Smooth muscle cell of the coronary artery (primary cell): ENCODE results near the gene SEMA6A. TPM values are rescaled to one million over a fixed set of nuclear protein-coding genes. Genes with fewer than 3 reads are reported as not detected.

ENCODE experiments used
- total RNA-seq: library from RNA; depleted of rRNA; stranded (reverse); fragments of >200 nt; gene quantifications from 2 replicates; pipeline ENCODE4 v1.2.3, GENCODE V29; 2014; ENCODE audit warnings: low replicate concordance

SEMA6A gene, protein sequence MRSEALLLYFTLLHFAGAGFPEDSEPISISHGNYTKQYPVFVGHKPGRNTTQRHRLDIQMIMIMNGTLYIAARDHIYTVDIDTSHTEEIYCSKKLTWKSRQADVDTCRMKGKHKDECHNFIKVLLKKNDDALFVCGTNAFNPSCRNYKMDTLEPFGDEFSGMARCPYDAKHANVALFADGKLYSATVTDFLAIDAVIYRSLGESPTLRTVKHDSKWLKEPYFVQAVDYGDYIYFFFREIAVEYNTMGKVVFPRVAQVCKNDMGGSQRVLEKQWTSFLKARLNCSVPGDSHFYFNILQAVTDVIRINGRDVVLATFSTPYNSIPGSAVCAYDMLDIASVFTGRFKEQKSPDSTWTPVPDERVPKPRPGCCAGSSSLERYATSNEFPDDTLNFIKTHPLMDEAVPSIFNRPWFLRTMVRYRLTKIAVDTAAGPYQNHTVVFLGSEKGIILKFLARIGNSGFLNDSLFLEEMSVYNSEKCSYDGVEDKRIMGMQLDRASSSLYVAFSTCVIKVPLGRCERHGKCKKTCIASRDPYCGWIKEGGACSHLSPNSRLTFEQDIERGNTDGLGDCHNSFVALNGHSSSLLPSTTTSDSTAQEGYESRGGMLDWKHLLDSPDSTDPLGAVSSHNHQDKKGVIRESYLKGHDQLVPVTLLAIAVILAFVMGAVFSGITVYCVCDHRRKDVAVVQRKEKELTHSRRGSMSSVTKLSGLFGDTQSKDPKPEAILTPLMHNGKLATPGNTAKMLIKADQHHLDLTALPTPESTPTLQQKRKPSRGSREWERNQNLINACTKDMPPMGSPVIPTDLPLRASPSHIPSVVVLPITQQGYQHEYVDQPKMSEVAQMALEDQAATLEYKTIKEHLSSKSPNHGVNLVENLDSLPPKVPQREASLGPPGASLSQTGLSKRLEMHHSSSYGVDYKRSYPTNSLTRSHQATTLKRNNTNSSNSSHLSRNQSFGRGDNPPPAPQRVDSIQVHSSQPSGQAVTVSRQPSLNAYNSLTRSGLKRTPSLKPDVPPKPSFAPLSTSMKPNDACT
- under 0.01 and 0.08 TPM in 2 replicates for total RNA-seq

DNA sequence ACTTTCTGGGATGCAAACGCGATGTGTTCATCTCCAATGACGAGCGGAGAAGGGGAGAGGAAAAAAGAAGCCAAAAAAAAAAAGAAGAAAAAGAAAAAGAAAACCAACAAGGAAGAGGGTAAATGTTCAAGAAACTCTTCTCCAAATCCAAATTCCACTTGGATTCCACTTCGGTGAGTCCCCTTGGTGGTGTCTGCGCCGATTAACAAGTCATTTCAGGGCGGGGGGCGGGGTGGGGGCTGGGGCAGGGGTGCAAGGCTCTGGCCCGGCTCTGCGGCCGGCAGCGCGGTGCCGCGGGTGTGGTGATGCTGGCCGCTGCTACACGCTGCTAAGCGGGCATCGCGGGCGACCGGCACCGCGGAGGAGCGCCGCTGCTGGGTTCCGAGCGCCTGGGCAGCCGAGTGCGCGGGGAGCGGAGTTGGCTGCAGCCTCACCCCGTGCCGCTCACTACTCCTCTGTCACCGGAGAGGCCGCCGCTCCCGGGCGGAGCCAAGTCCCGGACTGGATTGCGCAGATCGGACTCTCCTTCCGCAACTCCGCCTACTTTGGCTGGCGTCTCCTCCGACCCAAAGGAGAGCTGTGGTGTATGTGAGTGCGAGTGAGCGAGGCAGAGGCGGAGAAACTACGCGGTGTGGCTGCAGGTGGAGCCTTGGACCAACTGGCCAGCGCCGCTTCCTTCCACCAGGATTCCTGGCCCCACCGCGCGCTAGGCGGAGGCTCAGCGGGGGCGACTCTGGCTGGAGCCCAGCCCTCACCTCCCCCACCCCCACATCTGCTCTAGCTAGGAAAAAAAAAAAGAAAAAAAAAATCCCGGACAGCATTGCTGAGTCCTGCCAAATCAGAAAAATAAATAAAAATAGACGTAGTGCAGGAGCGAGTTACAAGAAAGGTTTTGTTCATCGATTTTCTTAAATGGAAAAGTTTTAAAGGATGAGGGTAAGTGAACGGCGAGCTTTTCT lies at the start of gene SEMA6A:
SEMA6A (minus strand) TSS at position 457 of the 959 bp plus-strand sequence. CDS start 69,879 bp downstream, outside the sequence.

